Esophagus squamous epithelium (tissue), 5 donors: ENCODE data around the gene HM13. TPM values are rescaled to one million over a fixed set of nuclear protein-coding genes. Genes with fewer than 3 reads are reported as not detected.
"Not testable (repeated sequence)": the region's sequence is repeated elsewhere in the genome, so short reads cannot be mapped to it uniquely, and the experiment has no call there.

Experiments used
- DNase-seq: peaks from one replicate; lab custom pipeline; 2025; lab: John Stamatoyannopoulos, UW
- H3K27ac ChIP-seq, 4 donors: fragments of 200-600 bp; sonication (generic); one replicate each; pipeline ENCODE4 v1.5.1; 2016 to 2019; ENCODE audit warnings: mild to moderate bottlenecking in 1 of 4
- H3K27me3 ChIP-seq, 4 donors: fragments of 200-600 bp; sonication (generic); 1 replicate in 3 of 4; 2 replicates in 1 of 4; pipeline versions ENCODE4 v1.5.1 to v1.6.0; 2017 to 2021; ENCODE audit warnings: antibody characterized with exemption in 1 of 4
- H3K36me3 ChIP-seq, 3 donors: fragments of 200-600 bp; sonication (generic); one replicate each; pipeline ENCODE4 v1.5.1; 2016 to 2019
- H3K4me1 ChIP-seq, 3 donors: fragments of 200-600 bp; sonication (generic); one replicate each; pipeline ENCODE4 v1.5.1; 2017 to 2019
- H3K4me3 ChIP-seq, 4 donors: fragments of 200-600 bp; sonication (generic); 1 replicate in 3 of 4; 2 replicates in 1 of 4; pipeline ENCODE4 v1.5.1; 2016 to 2019; ENCODE audit warnings: mild to moderate bottlenecking in 2 of 4, moderate library complexity in 1 of 4
- H3K9me3 ChIP-seq, 3 donors: fragments of 200-600 bp; sonication (generic); one replicate each; pipeline ENCODE4 v1.5.1; 2016 to 2019
- POLR2A ChIP-seq, 4 donors: fragments of 450-650 bp; IDR thresholded peaks; one replicate each; pipeline ENCODE4 v1.6.1; 2017; ENCODE audit warnings: antibody characterized with exemption in 4 of 4, mild to moderate bottlenecking in 4 of 4, moderate library complexity in 3 of 4
- WGBS, 2 donors: methylation state at CpG; one replicate each; pipeline ENCODE4 v1.1.5; 2018; 5-methylcytosine and 5-hydroxymethylcytosine counted together
- intact Hi-C: fragments of 100-400 bp; cut with DNase I; formaldehyde crosslinking; loops from one replicate; pipeline ENCODE4 v1.15.0; 2022
- total RNA-seq, 4 donors: library from RNA; depleted of rRNA; stranded (reverse); fragments of >200 nt; gene quantifications; one replicate each; pipeline ENCODE4 v1.1.0, GENCODE V29; 2016
- TF ChIP-seq, protein P1 (sequence below), 6 experiments: fragments of 450-650 bp in 4 of 6; fragments of 200-600 bp in 2 of 6; sonication (generic) in 2 of 6; IDR thresholded peaks; one replicate each; pipeline ENCODE4 v1.5.1; 2016 to 2019; ENCODE audit warnings: antibody characterized with exemption in 6 of 6, mild to moderate bottlenecking in 4 of 6, moderate library complexity in 4 of 6
- donor health status: DM: yes; HTN: yes; CAD: no.

Gene HM13
- total RNA-seq, 4 donors from 2014 or later: 76.3 to 162 (median 108) TPM

DNA sequence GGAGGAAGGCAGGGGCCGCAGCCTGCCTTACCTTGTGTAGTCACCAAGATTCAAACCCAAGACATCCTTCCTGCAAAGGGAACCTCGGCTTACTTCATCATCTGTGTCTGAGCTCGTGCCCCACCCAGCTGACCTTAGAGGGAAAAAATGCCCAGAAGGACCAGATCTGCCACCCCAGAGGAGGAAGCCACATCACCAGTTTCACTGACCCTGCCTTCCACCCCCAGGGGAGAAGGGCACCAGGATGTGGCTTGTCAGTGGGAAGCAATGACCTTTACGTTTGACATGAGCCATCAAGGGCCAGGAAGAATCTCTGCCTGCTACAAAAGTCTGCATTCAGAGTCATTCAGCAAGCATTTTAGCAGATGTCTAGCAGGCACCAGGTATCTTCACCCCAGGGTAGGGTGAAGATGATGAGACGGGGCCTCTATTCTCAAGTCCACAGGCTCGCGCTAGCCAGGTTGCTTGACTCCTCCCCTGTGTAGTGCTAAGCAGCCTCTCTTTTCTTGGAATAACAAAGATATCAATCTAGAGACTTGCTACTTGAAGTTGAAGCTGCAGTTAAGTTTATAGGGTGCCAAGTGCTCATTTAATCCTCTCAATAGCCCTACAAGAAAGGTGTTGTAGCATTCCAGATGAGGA is 28.1 kb downstream of the HM13 start:
- 79 to 88% methylated on average over 5 to 6 of the region's 7 CpGs for WGBS, 2 donors
- H3K27ac ChIP-seq: peak overlapping the region; percentile 50 to 92 (median 82)
- TF ChIP-seq, protein P1, sequence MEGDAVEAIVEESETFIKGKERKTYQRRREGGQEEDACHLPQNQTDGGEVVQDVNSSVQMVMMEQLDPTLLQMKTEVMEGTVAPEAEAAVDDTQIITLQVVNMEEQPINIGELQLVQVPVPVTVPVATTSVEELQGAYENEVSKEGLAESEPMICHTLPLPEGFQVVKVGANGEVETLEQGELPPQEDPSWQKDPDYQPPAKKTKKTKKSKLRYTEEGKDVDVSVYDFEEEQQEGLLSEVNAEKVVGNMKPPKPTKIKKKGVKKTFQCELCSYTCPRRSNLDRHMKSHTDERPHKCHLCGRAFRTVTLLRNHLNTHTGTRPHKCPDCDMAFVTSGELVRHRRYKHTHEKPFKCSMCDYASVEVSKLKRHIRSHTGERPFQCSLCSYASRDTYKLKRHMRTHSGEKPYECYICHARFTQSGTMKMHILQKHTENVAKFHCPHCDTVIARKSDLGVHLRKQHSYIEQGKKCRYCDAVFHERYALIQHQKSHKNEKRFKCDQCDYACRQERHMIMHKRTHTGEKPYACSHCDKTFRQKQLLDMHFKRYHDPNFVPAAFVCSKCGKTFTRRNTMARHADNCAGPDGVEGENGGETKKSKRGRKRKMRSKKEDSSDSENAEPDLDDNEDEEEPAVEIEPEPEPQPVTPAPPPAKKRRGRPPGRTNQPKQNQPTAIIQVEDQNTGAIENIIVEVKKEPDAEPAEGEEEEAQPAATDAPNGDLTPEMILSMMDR (IDR thresholded peaks at IDR 0.05): no peak
- TF ChIP-seq POLR2A (IDR thresholded peaks at IDR 0.05): no peak
- peaks cover 5 to 58% (median 21%) of the 10 kb centered on the region in 3 donors for H3K4me1 ChIP-seq
- H3K4me3 ChIP-seq: no peak overlapping the region
- no peaks in the 10 kb centered on the region for H3K9me3 ChIP-seq
- intact Hi-C loops: no loop called here
- H3K36me3 ChIP-seq: peaks cover 15 to 78% (median 22%) of the 10 kb centered on the region in 3 donors
- DNase-seq: no peak
- no peaks in the 10 kb centered on the region for H3K27me3 ChIP-seq

GRCh38 chr20:31542963-31543362 is 28.7 kb downstream of the HM13 start:
- WGBS, 2 donors: 91 to 98% methylated on average over 8 of the region's 8 CpGs
- DNase-seq: no peak
- peak overlapping the region; percentile 50 to 92 (median 82) for H3K27ac ChIP-seq
- no peak overlapping the region for H3K4me3 ChIP-seq
- H3K4me1 ChIP-seq: peaks cover 5 to 60% (median 21%) of the 10 kb centered on the region in 3 donors
- TF ChIP-seq POLR2A (IDR thresholded peaks at IDR 0.05): no peak
- TF ChIP-seq, protein P1 (IDR thresholded peaks at IDR 0.05): no peak
- H3K27me3 ChIP-seq: no peaks in the 10 kb centered on the region
- H3K36me3 ChIP-seq: peaks cover 11 to 78% (median 16%) of the 10 kb centered on the region in 3 donors
- intact Hi-C loops: no loop called here
- H3K9me3 ChIP-seq: no peaks in the 10 kb centered on the region

GRCh38 chr20:31543966-31544598 is 29.8 kb downstream of the HM13 start:
- peaks cover 3 to 78% (median 9%) of the 10 kb centered on the region in 3 donors for H3K36me3 ChIP-seq
- H3K4me3 ChIP-seq: no peak overlapping the region
- H3K4me1 ChIP-seq: peaks cover 5 to 72% (median 23%) of the 10 kb centered on the region in 3 donors
- no peaks in the 10 kb centered on the region for H3K9me3 ChIP-seq
- intact Hi-C loops: no loop called here
- H3K27ac ChIP-seq: peak overlapping the region; percentile 66 to 92 (median 82)
- TF ChIP-seq, protein P1 (IDR thresholded peaks at IDR 0.05): no peak
- TF ChIP-seq POLR2A (IDR thresholded peaks at IDR 0.05): no peak
- H3K27me3 ChIP-seq: no peaks in the 10 kb centered on the region
- no peak for DNase-seq
- 30 to 57% methylated on average over 1 of the region's 1 CpG for WGBS, 2 donors

DNA sequence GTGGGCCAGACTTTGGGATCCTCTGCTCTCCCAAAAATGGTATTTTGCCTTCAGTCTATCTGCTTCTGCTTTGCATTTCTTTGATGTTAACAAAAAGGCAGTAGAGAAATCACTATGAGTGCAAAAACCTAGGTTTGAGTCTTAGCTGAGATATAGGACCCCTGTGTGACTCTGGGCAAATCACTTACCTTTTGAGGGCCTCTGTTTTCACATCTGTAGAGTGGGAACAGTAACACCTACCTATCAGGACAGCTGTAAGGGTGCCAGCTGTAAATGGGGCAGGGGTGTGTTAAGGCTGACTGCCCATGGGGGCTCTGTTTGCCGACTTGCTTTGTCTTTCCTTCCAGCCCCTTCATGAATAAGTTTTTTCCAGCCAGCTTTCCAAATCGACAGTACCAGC is 30.4 kb downstream of the HM13 start:
- H3K4me3 ChIP-seq: no peak overlapping the region
- H3K36me3 ChIP-seq: peaks cover 3 to 78% (median 10%) of the 10 kb centered on the region in 3 donors
- intact Hi-C loops: no loop called here
- H3K9me3 ChIP-seq: no peaks in the 10 kb centered on the region
- TF ChIP-seq, protein P1 (IDR thresholded peaks at IDR 0.05): no peak
- TF ChIP-seq POLR2A (IDR thresholded peaks at IDR 0.05): no peak
- H3K27ac ChIP-seq: peak overlapping the region; percentile 66 to 92 (median 82)
- H3K27me3 ChIP-seq: no peaks in the 10 kb centered on the region
- peaks cover 5 to 77% (median 23%) of the 10 kb centered on the region in 3 donors for H3K4me1 ChIP-seq
- no peak for DNase-seq
- WGBS, 2 donors: 81% methylated on average over 2 of the region's 2 CpGs; no CpG with 5 or more reads in 1 of the 2 donors

- peaks cover 5 to 77% (median 23%) of the 10 kb centered on the region in 3 donors for H3K4me1 ChIP-seq
- 60 to 63% methylated on average over 5 of the region's 5 CpGs for WGBS, 2 donors
- DNase-seq, H3K27me3 ChIP-seq, intact Hi-C loops, H3K9me3 ChIP-seq, H3K4me3 ChIP-seq: not testable (repeated sequence)
- peak overlapping the region in 3 of 4 donors; percentile 77 to 92 (median 88) for H3K27ac ChIP-seq
- peaks cover 13 to 78% (median 20%) of the 10 kb centered on the region in 3 donors for H3K36me3 ChIP-seq
These were observed 31.4 kb downstream of the HM13 start for GRCh38 chr20:31545621-31546040.
